DOHH2 (cell line): ENCODE data around the gene IRX4.

Experiments
- CTCF ChIP-seq: fragments of 200-600 bp; sonication (generic); IDR thresholded peaks from one replicate; pipeline ENCODE4 v1.5.1; 2014; ENCODE audit warnings: antibody characterized with exemption, mild to moderate bottlenecking, low read depth, low read length; ENCODE audit not compliant: poor library complexity, severe bottlenecking
- EZH2phosphoT487 ChIP-seq: fragments of 200-600 bp; sonication (generic); IDR thresholded peaks from 2 replicates; pipeline ENCODE4 v1.6.1; 2017; ENCODE audit warnings: borderline replicate concordance, mild to moderate bottlenecking, antibody characterized with exemption, low read length, moderate library complexity, mixed read lengths

GRCh38 chr5:1845696-1846095, 37.0 kb downstream of the IRX4 start:
- no peak for TF ChIP-seq CTCF
- no peak for TF ChIP-seq EZH2phosphoT487
